ENCODE data around the gene RPL31. TPM values are rescaled to one million over a fixed set of nuclear protein-coding genes. Genes with fewer than 3 reads are reported as not detected.

The RPL31 gene
- total RNA-seq, 1 donor from 2014 or later: 1,065 TPM

DNA sequence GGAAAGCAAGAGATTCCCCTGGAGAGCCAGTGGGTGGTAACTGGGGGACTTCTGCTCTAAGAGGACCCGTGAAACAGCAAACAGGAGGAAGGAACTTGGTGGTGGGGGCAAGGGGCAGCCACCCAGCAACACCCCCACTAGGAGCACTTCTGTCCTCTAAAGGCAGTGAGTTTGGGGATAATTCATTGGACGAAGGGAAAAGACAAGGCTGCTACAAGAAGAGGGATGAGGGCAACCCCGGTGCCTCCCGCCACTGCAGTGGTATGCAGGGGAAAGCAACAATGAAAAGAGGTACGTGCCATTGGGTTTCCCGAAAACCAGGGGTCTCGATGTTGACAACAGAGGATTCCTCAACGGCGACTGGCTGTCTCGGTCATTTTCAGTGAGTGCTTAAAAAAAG, 9.1 kb downstream of the RPL31 start:
- DNase-seq: no peak
- TF ChIP-seq, protein P1, sequence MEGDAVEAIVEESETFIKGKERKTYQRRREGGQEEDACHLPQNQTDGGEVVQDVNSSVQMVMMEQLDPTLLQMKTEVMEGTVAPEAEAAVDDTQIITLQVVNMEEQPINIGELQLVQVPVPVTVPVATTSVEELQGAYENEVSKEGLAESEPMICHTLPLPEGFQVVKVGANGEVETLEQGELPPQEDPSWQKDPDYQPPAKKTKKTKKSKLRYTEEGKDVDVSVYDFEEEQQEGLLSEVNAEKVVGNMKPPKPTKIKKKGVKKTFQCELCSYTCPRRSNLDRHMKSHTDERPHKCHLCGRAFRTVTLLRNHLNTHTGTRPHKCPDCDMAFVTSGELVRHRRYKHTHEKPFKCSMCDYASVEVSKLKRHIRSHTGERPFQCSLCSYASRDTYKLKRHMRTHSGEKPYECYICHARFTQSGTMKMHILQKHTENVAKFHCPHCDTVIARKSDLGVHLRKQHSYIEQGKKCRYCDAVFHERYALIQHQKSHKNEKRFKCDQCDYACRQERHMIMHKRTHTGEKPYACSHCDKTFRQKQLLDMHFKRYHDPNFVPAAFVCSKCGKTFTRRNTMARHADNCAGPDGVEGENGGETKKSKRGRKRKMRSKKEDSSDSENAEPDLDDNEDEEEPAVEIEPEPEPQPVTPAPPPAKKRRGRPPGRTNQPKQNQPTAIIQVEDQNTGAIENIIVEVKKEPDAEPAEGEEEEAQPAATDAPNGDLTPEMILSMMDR (IDR thresholded peaks at IDR 0.05): no peak
- Histone ChIP-seq H3K4me3 (no peak overlapping the region), H3K27me3 (ENCODE audit: low read depth) (no peaks in the 10 kb centered on the region), H3K4me1 (peaks cover 4% of the 10 kb centered on the region), H3K36me3 (peaks cover 81% of the 10 kb centered on the region), H3K27ac (no peak overlapping the region), H3K9me3 (no peaks in the 10 kb centered on the region)
- intact Hi-C loops (cut with DNase I): no loop called here
- no peak for ATAC-seq

DNA sequence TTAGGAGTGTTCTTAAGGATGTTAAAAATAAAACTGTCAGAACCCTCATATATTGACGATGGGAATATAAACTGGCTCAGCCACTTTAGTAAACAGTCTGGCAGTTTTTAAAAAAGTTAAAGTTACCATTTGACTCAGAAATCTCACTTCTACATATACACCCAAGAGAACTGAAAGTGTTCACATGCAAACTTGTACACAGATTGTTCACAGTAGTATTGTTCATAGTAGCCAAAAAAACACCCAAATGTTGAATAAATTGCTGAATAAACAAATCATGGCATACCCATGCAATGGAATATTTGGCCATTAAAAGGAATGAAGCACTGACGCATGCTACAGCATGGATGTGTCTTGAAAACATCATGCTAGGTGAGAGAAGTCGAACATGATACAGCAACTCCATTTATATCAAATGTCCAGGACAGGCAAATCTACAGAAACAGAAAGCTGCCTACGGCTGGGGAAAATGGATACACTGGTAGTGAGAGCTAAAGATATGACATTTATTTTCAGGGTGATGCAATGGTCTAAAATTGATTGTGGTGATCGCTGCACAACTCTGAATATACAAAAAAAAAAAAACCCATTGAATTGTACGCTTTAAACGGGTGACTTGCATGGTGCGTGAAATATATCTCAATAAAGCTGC, 10.1 kb downstream of the RPL31 start:
- no peak overlapping the region for H3K27ac ChIP-seq
- H3K36me3 ChIP-seq: peaks cover 71% of the 10 kb centered on the region
- no peak for DNase-seq
- no peak for ATAC-seq
- no peaks in the 10 kb centered on the region for H3K27me3 ChIP-seq (ENCODE audit: low read depth)
- TF ChIP-seq, protein P1 (IDR thresholded peaks at IDR 0.05): no peak
- intact Hi-C loops (cut with DNase I): no loop called here
- no peak overlapping the region for H3K4me3 ChIP-seq
- H3K4me1 ChIP-seq: peaks cover 4% of the 10 kb centered on the region
- H3K9me3 ChIP-seq: no peaks in the 10 kb centered on the region

DNA sequence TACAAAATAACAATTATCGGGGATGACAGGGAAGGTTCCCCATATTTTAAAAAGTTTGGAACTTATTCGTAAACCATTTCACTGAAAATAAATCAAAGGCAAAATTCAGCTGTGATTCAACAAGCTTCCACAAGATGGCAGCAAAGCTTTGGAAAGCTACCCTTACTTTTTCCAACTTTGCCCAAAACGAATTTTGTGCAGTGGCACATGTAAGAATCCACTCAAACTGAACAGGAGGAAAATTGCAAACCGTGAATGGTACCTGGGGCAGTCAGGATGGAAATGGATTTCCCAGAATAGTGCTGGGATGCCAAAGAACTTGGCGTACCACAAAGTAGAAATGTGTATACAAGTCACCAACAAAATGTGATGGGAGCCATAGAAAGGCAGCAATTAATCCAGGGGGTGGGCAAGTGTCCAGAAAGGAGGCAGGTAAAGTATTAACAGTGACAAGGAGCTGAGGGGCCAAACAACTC, 10.7 kb downstream of the RPL31 start:
- no peak overlapping the region for H3K27ac ChIP-seq
- peak in 1 of 2 donors; percentile 43 for ATAC-seq
- H3K27me3 ChIP-seq (ENCODE audit: low read depth): no peaks in the 10 kb centered on the region
- peaks cover 4% of the 10 kb centered on the region for H3K4me1 ChIP-seq
- TF ChIP-seq, protein P1 (IDR thresholded peaks at IDR 0.05): peak; percentile 79
- intact Hi-C loops (cut with DNase I): no loop called here
- H3K36me3 ChIP-seq: peaks cover 65% of the 10 kb centered on the region
- no peak for DNase-seq
- no peak overlapping the region for H3K4me3 ChIP-seq
- no peaks in the 10 kb centered on the region for H3K9me3 ChIP-seq

DNA sequence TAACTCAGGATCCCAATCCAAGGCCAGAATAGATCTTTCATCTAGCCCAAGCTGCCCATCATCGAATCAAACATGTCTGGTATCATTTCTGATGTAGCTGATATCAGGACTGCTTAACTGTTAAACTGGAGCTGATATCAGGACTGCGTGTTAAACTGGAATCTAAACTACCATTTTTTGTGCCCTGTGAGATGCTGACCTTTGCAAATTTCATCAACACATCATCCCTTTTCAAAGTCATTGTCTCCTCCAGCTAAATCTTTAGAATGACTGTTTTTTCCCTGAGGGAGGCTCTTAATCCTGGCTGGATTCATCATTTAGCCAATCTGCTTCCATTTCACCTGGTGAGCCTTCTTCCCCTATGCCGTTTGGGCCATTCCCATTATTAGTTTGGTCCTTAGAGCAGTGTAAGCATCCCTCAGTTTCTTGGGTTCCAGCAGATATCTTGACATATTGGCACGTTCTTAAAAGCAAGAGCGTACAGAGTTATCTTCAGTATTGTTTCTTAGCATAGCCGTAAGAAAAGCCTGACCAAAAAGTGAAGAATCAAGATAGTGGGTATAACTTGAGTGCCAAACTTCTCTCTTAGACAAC, 12.3 kb downstream of the RPL31 start:
- no peak for DNase-seq
- peaks cover 64% of the 10 kb centered on the region for H3K36me3 ChIP-seq
- intact Hi-C loops (cut with DNase I): no loop called here

DNA sequence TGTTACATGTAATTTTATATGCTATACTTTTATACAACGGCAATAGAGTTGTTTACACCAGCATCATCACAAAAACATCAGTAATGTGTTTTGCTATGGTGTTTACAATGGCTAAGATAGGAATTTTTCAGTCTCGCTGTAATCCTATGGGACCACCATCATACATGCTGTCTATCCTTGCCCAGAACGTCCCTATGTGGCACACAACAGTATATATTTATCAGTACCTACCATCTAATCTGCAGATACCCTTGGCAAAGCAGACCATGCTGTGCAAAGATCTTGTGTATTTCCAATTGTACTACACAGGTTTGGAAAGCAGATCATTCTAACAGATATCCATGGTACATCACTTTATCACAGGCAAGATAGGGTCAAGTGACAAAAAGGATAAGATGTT, 15.3 kb downstream of the RPL31 start:
- H3K27me3 ChIP-seq (ENCODE audit: low read depth): no peaks in the 10 kb centered on the region
- H3K4me3 ChIP-seq: no peak overlapping the region
- peaks cover 1% of the 10 kb centered on the region for H3K4me1 ChIP-seq
- no peak for ATAC-seq
- TF ChIP-seq, protein P1 (IDR thresholded peaks at IDR 0.05): no peak
- H3K9me3 ChIP-seq: no peaks in the 10 kb centered on the region
- H3K27ac ChIP-seq: no peak overlapping the region
- H3K36me3 ChIP-seq: peaks cover 62% of the 10 kb centered on the region
- no peak for DNase-seq
- intact Hi-C loops (cut with DNase I): no loop called here

More for the DNA sequence above, 12.3 kb downstream of the RPL31 start:
- no peak for ATAC-seq
- no peak overlapping the region for H3K27ac ChIP-seq
- no peaks in the 10 kb centered on the region for H3K9me3 ChIP-seq
- no peaks in the 10 kb centered on the region for H3K27me3 ChIP-seq (ENCODE audit: low read depth)
- peaks cover 4% of the 10 kb centered on the region for H3K4me1 ChIP-seq
- TF ChIP-seq, protein P1 (IDR thresholded peaks at IDR 0.05): no peak
- no peak overlapping the region for H3K4me3 ChIP-seq

Data from lower lobe of right lung (tissue), 2 donors.